Neural progenitor cell (in vitro differentiated cells): Measurements from ENCODE around the gene TRPM1.

ENCODE experiments used
- EZH2phosphoT487 ChIP-seq: fragments of 200-600 bp; sonication (generic); IDR thresholded peaks from 2 replicates; pipeline ENCODE4 v1.6.1; 2017; ENCODE audit warnings: antibody characterized with exemption
- TF ChIP-seq, protein P1 (sequence below): fragments of 200-600 bp; sonication (generic); IDR thresholded peaks from 2 replicates; pipeline ENCODE4 v1.5.1; 2017; ENCODE audit warnings: antibody characterized with exemption, mild to moderate bottlenecking

DNA sequence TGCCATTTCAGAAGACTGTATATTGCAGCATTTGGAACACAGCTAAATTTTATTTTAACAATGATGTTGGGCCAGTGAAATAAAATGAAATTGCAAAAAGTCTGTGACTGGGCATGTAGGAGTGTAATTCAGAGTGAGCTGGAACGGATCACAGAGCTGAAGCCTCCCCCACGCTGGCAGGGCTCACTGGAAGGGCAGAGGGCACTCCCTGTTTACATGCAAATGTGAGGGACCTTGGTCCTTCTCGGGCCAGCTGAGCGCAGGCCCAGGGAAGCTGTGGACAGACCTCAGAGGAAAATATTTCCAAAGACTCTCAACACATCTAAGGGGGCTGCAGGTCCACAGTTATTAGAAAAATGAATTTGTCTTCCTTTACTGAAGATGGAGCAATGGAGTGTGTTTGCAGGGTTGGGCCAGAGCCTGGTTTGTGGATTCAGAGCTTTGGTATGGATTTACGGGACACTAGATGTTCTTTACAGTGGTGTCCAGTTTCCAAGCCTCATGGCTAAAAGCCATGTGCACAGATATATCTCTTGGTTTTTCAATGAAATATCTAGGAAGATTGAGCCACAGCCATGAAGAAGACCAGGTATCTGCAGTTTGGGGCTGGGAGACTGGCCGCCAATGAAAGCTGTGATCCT is 32.0 kb downstream of the TRPM1 start:
- TF ChIP-seq, protein P1, sequence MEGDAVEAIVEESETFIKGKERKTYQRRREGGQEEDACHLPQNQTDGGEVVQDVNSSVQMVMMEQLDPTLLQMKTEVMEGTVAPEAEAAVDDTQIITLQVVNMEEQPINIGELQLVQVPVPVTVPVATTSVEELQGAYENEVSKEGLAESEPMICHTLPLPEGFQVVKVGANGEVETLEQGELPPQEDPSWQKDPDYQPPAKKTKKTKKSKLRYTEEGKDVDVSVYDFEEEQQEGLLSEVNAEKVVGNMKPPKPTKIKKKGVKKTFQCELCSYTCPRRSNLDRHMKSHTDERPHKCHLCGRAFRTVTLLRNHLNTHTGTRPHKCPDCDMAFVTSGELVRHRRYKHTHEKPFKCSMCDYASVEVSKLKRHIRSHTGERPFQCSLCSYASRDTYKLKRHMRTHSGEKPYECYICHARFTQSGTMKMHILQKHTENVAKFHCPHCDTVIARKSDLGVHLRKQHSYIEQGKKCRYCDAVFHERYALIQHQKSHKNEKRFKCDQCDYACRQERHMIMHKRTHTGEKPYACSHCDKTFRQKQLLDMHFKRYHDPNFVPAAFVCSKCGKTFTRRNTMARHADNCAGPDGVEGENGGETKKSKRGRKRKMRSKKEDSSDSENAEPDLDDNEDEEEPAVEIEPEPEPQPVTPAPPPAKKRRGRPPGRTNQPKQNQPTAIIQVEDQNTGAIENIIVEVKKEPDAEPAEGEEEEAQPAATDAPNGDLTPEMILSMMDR: no peak
- TF ChIP-seq EZH2phosphoT487: no peak
